Hindlimb muscle (tissue), 1 donor: ENCODE results near the gene SIX1. TPM values are rescaled to one million over a fixed set of nuclear protein-coding genes. Genes with fewer than 3 reads are reported as not detected.
A peak's percentile ranks its signal among the peaks of the same experiment; 100 is the strongest.

ENCODE experiments used
- DNase-seq: peaks from one replicate; pipeline ENCODE4 v3.0.0-alpha.2; 2013
- polyA plus RNA-seq: library from polyadenylated mRNA; unstranded; fragments of 120-200 nt; gene quantifications from one replicate; pipeline ENCODE4 v1.2.1, GENCODE V29; 2013; ENCODE audit not compliant: insufficient read length

Gene SIX1
- polyA plus RNA-seq = 85.1 TPM

- peak; percentile 95 for DNase-seq
These were observed at the start of gene SIX1 for GRCh38 chr14:60648934-60649874. TSS of gene SIX1 (minus strand) at chr14:60649477. CDS start at chr14:60649189, 288 bp downstream.

- no peak for DNase-seq
These were observed 46.0 kb upstream of the SIX1 start for GRCh38 chr14:60695327-60695726.

- DNase-seq = no peak
These were observed 42.3 kb upstream of the SIX1 start for GRCh38 chr14:60691383-60692113.

GRCh38 chr14:60686865-60687264 is 37.6 kb upstream of the SIX1 start:
- no peak for DNase-seq

- no peak for DNase-seq
These were observed 34.9 kb upstream of the SIX1 start for GRCh38 chr14:60684203-60684602.

GRCh38 chr14:60681271-60681670 is 32.0 kb upstream of the SIX1 start:
- no peak for DNase-seq

- DNase-seq = no peak
These were observed 31.2 kb upstream of the SIX1 start for GRCh38 chr14:60680511-60680910.

GRCh38 chr14:60679566-60680258 is 30.4 kb upstream of the SIX1 start:
- DNase-seq = no peak

GRCh38 chr14:60677701-60678100 is 28.4 kb upstream of the SIX1 start:
- DNase-seq = no peak

- DNase-seq = no peak
These were observed 21.7 kb upstream of the SIX1 start for GRCh38 chr14:60670989-60671388.

- DNase-seq = no peak
These were observed 19.3 kb upstream of the SIX1 start for GRCh38 chr14:60668431-60669112.

- DNase-seq = peak; percentile 30
These were observed 15.9 kb upstream of the SIX1 start for GRCh38 chr14:60665177-60665550.

GRCh38 chr14:60662982-60663381 is 13.7 kb upstream of the SIX1 start:
- no peak for DNase-seq

- no peak for DNase-seq
These were observed 12.4 kb upstream of the SIX1 start for GRCh38 chr14:60661721-60662120.

GRCh38 chr14:60658909-60659585 is 9.8 kb upstream of the SIX1 start:
- DNase-seq = no peak

GRCh38 chr14:60658211-60658690 is 9.0 kb upstream of the SIX1 start:
- DNase-seq = no peak

GRCh38 chr14:60657456-60658210 is 8.4 kb upstream of the SIX1 start:
- DNase-seq = peak; percentile 63

- DNase-seq = peak; percentile 83
These were observed 7.6 kb upstream of the SIX1 start for GRCh38 chr14:60656686-60657455.

- DNase-seq = no peak
These were observed 6.8 kb upstream of the SIX1 start for GRCh38 chr14:60655898-60656685.
